Mammary epithelial cell (primary cell): ENCODE measurements around the gene LIN9.

Source experiments
- EZH2 ChIP-seq: IDR thresholded peaks from 2 replicates; pipeline ENCODE4 v1.6.1; 2012; ENCODE audit warnings: low read length, inconsistent platforms, borderline replicate concordance
- TF ChIP-seq, protein P1 (sequence below), 2 donors: IDR thresholded peaks in 1 of 2; conservative IDR thresholded peaks in 1 of 2; 2 replicates each; pipeline ENCODE4 v1.5.1; 2011 to 2012; ENCODE audit warnings: inconsistent platforms in 2 of 2, low read length in 2 of 2, mild to moderate bottlenecking in 2 of 2, control low read depth in 1 of 2, low read depth in 1 of 2; ENCODE audit not compliant: insufficient read depth in 1 of 2; ENCODE audit errors: extremely low read depth in 1 of 2

DNA sequence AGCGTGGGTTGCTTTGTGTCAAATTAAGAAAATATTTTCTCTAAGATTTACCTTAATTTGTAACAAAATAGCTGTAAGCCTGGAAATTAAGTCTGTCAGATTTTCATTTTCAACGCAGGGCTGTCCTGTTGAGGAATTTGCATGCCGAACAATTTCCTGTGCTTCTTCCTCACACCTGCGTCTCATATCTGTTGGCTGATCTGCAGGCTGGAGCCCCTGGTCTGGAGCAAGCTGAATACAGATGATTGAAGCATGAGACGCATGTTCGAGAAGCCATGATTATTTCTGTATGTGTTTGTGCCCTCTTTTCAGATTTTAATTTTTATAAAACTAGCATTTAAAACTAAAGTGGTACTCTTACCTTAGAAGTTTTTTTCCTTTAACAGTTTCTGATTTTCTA, 75.7 kb downstream of the LIN9 start:
- TF ChIP-seq, protein P1, sequence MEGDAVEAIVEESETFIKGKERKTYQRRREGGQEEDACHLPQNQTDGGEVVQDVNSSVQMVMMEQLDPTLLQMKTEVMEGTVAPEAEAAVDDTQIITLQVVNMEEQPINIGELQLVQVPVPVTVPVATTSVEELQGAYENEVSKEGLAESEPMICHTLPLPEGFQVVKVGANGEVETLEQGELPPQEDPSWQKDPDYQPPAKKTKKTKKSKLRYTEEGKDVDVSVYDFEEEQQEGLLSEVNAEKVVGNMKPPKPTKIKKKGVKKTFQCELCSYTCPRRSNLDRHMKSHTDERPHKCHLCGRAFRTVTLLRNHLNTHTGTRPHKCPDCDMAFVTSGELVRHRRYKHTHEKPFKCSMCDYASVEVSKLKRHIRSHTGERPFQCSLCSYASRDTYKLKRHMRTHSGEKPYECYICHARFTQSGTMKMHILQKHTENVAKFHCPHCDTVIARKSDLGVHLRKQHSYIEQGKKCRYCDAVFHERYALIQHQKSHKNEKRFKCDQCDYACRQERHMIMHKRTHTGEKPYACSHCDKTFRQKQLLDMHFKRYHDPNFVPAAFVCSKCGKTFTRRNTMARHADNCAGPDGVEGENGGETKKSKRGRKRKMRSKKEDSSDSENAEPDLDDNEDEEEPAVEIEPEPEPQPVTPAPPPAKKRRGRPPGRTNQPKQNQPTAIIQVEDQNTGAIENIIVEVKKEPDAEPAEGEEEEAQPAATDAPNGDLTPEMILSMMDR (conservative IDR thresholded peaks at IDR 0.05 in 1 of 2, IDR thresholded peaks at IDR 0.05 in 1 of 2; ENCODE audit: extremely low read depth in 1 of 2, insufficient read depth in 1 of 2, low read depth in 1 of 2, low read length in 2 of 2) = no peak
- TF ChIP-seq EZH2 = no peak
